HepG2 (cell line): ENCODE data around the gene ATRX. TPM values are rescaled to one million over a fixed set of nuclear protein-coding genes. Genes with fewer than 3 reads are reported as not detected.

Experiments
- ATAC-seq: fragments of 200-7000 bp; cut with Tn5 transposase; 3 replicates; pipeline ENCODE4 v1.9.1; 2020; ENCODE audit warnings: mild to moderate bottlenecking, moderate library complexity
- BruUV-seq: library from RNA; stranded (reverse); fragments of 400-500 nt; replicated peaks from 2 replicates; lab custom pipeline; 2021; lab: Mats Ljungman, UMichigan
- CTCF ChIA-PET: fragments of 300-600 bp; formaldehyde crosslinking; extraction: SDS; loops from one replicate; lab custom pipeline; 2021; ENCODE audit warnings: low total read pairs, inconsistent platforms, low intra/inter-chr PET ratio; lab: Yijun Ruan, JAX
- POLR2A ChIA-PET: fragments of 350-600 bp; sonication (Branson Sonifier 250); formaldehyde crosslinking; loops from one replicate; lab custom pipeline; 2020; ENCODE audit warnings: antibody characterized with exemption, inconsistent platforms; lab: Yijun Ruan, JAX
- DNase-seq: peaks from one replicate; pipeline ENCODE4 v3.0.0-alpha.2; 2015; ENCODE audit warnings: low spot score
- FAIRE-seq: peaks from 3 replicates; lab custom pipeline; 2011; peaks lifted over from hg19 to GRCh38; lab: Jason Lieb, UNC
- H2AFZ ChIP-seq: one replicate; pipeline ENCODE4 v1.6.1; 2011; ENCODE audit warnings: low read length, inconsistent platforms
- H3K27ac ChIP-seq: fragments of 300-600 bp; 3 replicates; pipeline ENCODE4 v1.8.0; 2011; ENCODE audit warnings: mixed run types, mild to moderate bottlenecking, mixed read lengths, low read length, inconsistent platforms; ENCODE audit not compliant: insufficient read depth; ENCODE audit errors: extremely low read length
- H3K27me3 ChIP-seq, 2 experiments: fragments of 200-600 bp in 1 of 2; 2 replicates in 1 of 2; 3 replicates in 1 of 2; pipeline versions ENCODE4 v1.6.0 to v1.8.0; 2011; ENCODE audit warnings: low read length in 2 of 2, mild to moderate bottlenecking in 2 of 2, moderate library complexity in 2 of 2, inconsistent platforms in 1 of 2; ENCODE audit not compliant: insufficient read depth in 2 of 2, control insufficient read depth in 1 of 2
- H3K36me3 ChIP-seq, 2 experiments: fragments of 200-600 bp in 1 of 2; replicated peaks in 1 of 2; 2 replicates in 1 of 2; 3 replicates in 1 of 2; pipeline versions ENCODE4 v1.5.1 to v1.8.0; 2011; ENCODE audit warnings: low read length in 2 of 2, inconsistent platforms in 1 of 2; ENCODE audit not compliant: insufficient read depth in 2 of 2, control insufficient read depth in 1 of 2
- H3K4me1 ChIP-seq: 2 replicates; pipeline ENCODE4 v1.5.1; 2012; ENCODE audit warnings: low read length, inconsistent platforms; ENCODE audit not compliant: insufficient read depth
- H3K4me2 ChIP-seq: 2 replicates; pipeline ENCODE4 v1.6.0; 2011; ENCODE audit warnings: low read depth, low read length, inconsistent platforms
- H3K4me3 ChIP-seq, 3 experiments: fragments of 200-600 bp in 1 of 3; sonication (generic), shearing (Covaris generic) in 1 of 3; replicated peaks in 1 of 3; 2 replicates each; pipeline ENCODE4 v1.5.1; 2011 to 2016; ENCODE audit warnings: low read length in 3 of 3, inconsistent platforms in 2 of 3, low read depth in 2 of 3, mild to moderate bottlenecking in 2 of 3, control low read depth in 1 of 3, mixed read lengths in 1 of 3; ENCODE audit not compliant: insufficient read depth in 1 of 3
- H3K79me2 ChIP-seq: one replicate; pipeline ENCODE4 v1.6.1; 2011; ENCODE audit warnings: low read length, inconsistent platforms; ENCODE audit not compliant: insufficient read depth
- H3K9ac ChIP-seq: 2 replicates; pipeline ENCODE4 v1.6.0; 2011; ENCODE audit warnings: mild to moderate bottlenecking, low read depth, low read length, inconsistent platforms; ENCODE audit not compliant: insufficient read depth
- H3K9me3 ChIP-seq: 2 replicates; pipeline ENCODE4 v1.5.1; 2012; ENCODE audit warnings: mild to moderate bottlenecking, low read length
- H4K20me1 ChIP-seq: 2 replicates; pipeline ENCODE4 v1.6.0; 2011; ENCODE audit warnings: inconsistent platforms, mild to moderate bottlenecking, low read length, moderate library complexity; ENCODE audit not compliant: insufficient read depth
- ATF7 ChIP-seq, 2 experiments: fragments of 450-650 bp in 1 of 2; sonication (generic) in 1 of 2; formaldehyde crosslinking in 1 of 2; IDR thresholded peaks; 2 replicates each; pipeline versions ENCODE4 v1.4.0 to v1.6.1; 2016 to 2020; ENCODE audit warnings: antibody characterized with exemption in 1 of 2, mild to moderate bottlenecking in 1 of 2, missing genetic modification reagents in 1 of 2
- FOXK2 ChIP-seq: fragments of 450-650 bp; IDR thresholded peaks from 2 replicates; pipeline ENCODE4 v1.6.1; 2016
- NCOA5 ChIP-seq: sonication (generic); formaldehyde crosslinking; IDR thresholded peaks from 2 replicates; pipeline ENCODE4 v1.4.0; 2020; ENCODE audit warnings: missing genetic modification reagents
- PCBP2 ChIP-seq: fragments of 200-400 bp; formaldehyde crosslinking; optimal IDR thresholded peaks from 2 replicates; pipeline ENCODE3; 2018; ENCODE audit warnings: low read length, low read depth; ENCODE audit not compliant: poor library complexity, severe bottlenecking
- RARG ChIP-seq: sonication (generic); formaldehyde crosslinking; IDR thresholded peaks from 2 replicates; pipeline ENCODE4 v1.4.0; 2020; ENCODE audit warnings: low read depth, mild to moderate bottlenecking, missing genetic modification reagents
- RFXANK ChIP-seq: IDR thresholded peaks from 2 replicates; pipeline ENCODE4 v1.6.1; 2016
- SAP130 ChIP-seq: IDR thresholded peaks from 2 replicates; pipeline ENCODE4 v1.6.1; 2016; ENCODE audit warnings: low read depth
- TMF1 ChIP-seq: sonication (generic); formaldehyde crosslinking; IDR thresholded peaks from 2 replicates; pipeline ENCODE4 v1.8.1; 2022; ENCODE audit warnings: low read depth, missing genetic modification reagents
- TOPORS ChIP-seq: sonication (generic); formaldehyde crosslinking; IDR thresholded peaks from 2 replicates; pipeline ENCODE4 v1.8.0; 2023; ENCODE audit warnings: mild to moderate bottlenecking, missing genetic modification reagents
- ZFP1 ChIP-seq: IDR thresholded peaks from 2 replicates; pipeline ENCODE4 v1.6.1; 2016
- ZNF136 ChIP-seq: sonication (generic); formaldehyde crosslinking; IDR thresholded peaks from 2 replicates; pipeline ENCODE4 v1.8.1; 2022; ENCODE audit warnings: low read depth, mild to moderate bottlenecking, moderate library complexity, missing genetic modification reagents
- ZNF17 ChIP-seq: sonication (generic); formaldehyde crosslinking; IDR thresholded peaks from 2 replicates; pipeline ENCODE4 v1.5.0; 2020; ENCODE audit warnings: mild to moderate bottlenecking, missing genetic modification reagents
- ZNF235 ChIP-seq: sonication (generic); formaldehyde crosslinking; IDR thresholded peaks from 2 replicates; pipeline ENCODE4 v1.8.1; 2023; ENCODE audit warnings: mild to moderate bottlenecking, missing genetic modification reagents, borderline replicate concordance
- ZNF7 ChIP-seq: IDR thresholded peaks from 2 replicates; pipeline ENCODE4 v1.6.1; 2016; ENCODE audit warnings: missing biosample characterization, missing genetic modification reagents
- ZNF83 ChIP-seq: sonication (generic); formaldehyde crosslinking; IDR thresholded peaks from 2 replicates; pipeline ENCODE4 v1.4.0; 2020; ENCODE audit warnings: missing genetic modification reagents, mild to moderate bottlenecking, borderline replicate concordance
- ZNF841 ChIP-seq: sonication (generic); formaldehyde crosslinking; IDR thresholded peaks from 2 replicates; pipeline ENCODE4 v1.8.1; 2023; ENCODE audit warnings: missing genetic modification reagents, borderline replicate concordance
- WGBS: methylation state at CpG from one replicate; pipeline ENCODE4 v1.1.6; 2017; ENCODE audit warnings: low lambda C conversion rate; 5-methylcytosine and 5-hydroxymethylcytosine counted together
- in situ Hi-C: cut with HindIII; loops from 2 replicates; pipeline ENCODE4 v1.10.0; 2017; ENCODE audit warnings: low pct_unique_long_range_greater_than_20kb; ENCODE audit not compliant: extremely low pct_ligation_motif_present
- intact Hi-C: fragments of 100-400 bp; cut with micrococcal nuclease; formaldehyde crosslinking; loops from one replicate; pipeline ENCODE4 v1.10.0; 2022; ENCODE audit not compliant: unreplicated experiment
- polyA plus RNA-seq, 8 experiments: library from polyadenylated mRNA; depleted of rRNA in 3 of 8; stranded (reverse) in 7 of 8; unstranded in 1 of 8; fragments of >200 nt; fragmentation: Illumina TruSeq in 4 of 8; extraction: Trizol in 4 of 8; gene quantifications; 2 replicates each; pipeline versions ENCODE4 v1.2.1 to v1.2.3, GENCODE V29; 2011 to 2016; ENCODE audit warnings: low read depth in 4 of 8, missing spikeins in 1 of 8, mixed read lengths in 1 of 8; ENCODE audit not compliant: insufficient read depth in 1 of 8
- total RNA-seq, 5 experiments: library from RNA; depleted of rRNA; stranded (reverse); fragments of >200 nt; fragmentation: Illumina TruSeq; extraction: Trizol; gene quantifications; 2 replicates each; pipeline ENCODE4 v1.2.3, GENCODE V29; 2016; ENCODE audit warnings: low read depth in 1 of 5
- TF ChIP-seq, protein P1 (sequence below): sonication (generic); formaldehyde crosslinking; IDR thresholded peaks from 2 replicates; pipeline ENCODE4 v1.5.0; 2020; ENCODE audit warnings: missing genetic modification reagents
- TF ChIP-seq, protein P2 (sequence below): sonication (generic); formaldehyde crosslinking; IDR thresholded peaks from 2 replicates; pipeline ENCODE4 v1.4.0; 2020; ENCODE audit warnings: mild to moderate bottlenecking, low read depth, missing genetic modification reagents

The ATRX gene
- total and polyA plus RNA-seq, 2 of the 13 experiments (the other 11 are each of a cell fraction or from before 2014, with no cell fraction given), result 26.1 to 44.5 TPM

DNA sequence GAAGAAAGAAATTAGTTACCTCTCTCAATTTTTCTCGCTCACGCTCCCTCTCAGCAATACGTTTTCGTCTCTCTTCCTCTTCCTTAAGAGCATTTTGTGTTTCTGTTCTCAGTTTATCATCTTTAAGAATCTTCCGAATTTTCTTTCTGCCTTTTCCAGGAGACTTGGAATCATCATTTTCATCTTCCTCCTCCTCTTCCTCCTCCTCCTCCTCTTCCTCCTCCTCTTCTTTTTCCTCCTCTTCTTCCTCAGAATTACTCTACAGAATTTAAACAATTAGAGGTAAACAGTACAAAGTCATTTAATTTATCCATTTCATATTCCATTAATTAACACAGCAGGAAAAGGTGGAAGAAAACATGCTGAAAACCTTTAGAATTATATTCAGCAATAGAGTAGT lies 133.9 kb downstream of the ATRX start (continued):
- TF ChIP-seq SAP130 (no peak), RFXANK (no peak)

DNA sequence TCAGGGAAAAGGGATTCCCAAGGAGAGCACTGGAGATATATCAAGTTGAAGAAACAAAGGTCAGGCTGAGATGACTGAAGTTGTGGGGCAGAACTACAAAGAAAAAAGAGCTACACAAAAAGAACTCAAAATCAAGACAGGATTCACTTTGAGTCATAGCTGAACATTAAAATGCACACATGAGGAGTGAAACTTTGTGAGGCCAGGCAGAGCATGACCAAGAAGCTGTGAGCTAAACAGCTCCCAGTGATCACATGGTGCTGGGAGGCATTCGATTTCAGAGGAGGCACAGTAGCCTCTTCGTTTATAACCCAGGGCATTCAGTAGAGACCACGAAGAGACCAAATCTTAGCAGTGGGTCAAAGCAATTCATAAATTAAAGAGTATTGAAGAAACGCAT lies 145.3 kb downstream of the ATRX start:
- no TSS peak for BruUV-seq
- CTCF ChIA-PET, result no interaction called here
- no peak for ATAC-seq
- Histone ChIP-seq H4K20me1 (no peaks in the 10 kb centered on the region), H3K9me3 (no peaks in the 10 kb centered on the region), H3K36me3 (peaks cover 0 to 14% of the 10 kb centered on the region in 2 experiments; a peak in 3 of 5 replicates), H2AFZ (no peak overlapping the region), H3K4me3 (no peak overlapping the region), H3K9ac (no peak overlapping the region), H3K79me2 (no peaks in the 10 kb centered on the region), H3K4me2 (no peak overlapping the region), H3K4me1 (no peaks in the 10 kb centered on the region), H3K27me3 (no peaks in the 10 kb centered on the region), H3K27ac (no peak overlapping the region)
- 100% methylated on average over 4 of the region's 4 CpGs for WGBS
- no peak for TF ChIP-seq ZNF17 (CRISPR knock-in tag)
- FAIRE-seq, result no peak
- POLR2A ChIA-PET, result no interaction called here
- intact Hi-C loops (no loop called here), in situ Hi-C loops (no loop called here)
- no peak for DNase-seq

DNA sequence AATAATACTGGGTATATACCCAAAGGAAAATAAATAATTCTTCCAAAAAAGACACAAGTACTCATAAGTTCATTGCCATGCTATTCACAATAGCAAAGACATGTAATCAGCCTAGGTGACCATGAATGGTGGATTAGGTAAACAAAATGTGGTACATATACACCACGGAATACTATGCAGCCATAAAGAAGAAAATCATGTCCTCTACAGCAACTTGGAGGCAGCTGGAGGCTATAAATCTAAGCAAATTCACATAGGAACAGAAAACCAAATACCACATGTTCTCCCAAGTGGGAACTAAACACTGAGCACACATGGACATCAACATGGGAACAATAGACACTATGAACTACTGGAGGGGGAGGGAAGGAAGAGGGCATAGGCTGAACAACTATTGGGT lies 146.2 kb downstream of the ATRX start:
- ChIA-PET CTCF (no interaction called here), POLR2A (no interaction called here)
- H3K4me3 ChIP-seq, result no peak overlapping the region
- in situ Hi-C loops (no loop called here), intact Hi-C loops (no loop called here)
- H3K4me1 ChIP-seq, result no peaks in the 10 kb centered on the region
- H3K27ac ChIP-seq, result no peak overlapping the region
- no peaks in the 10 kb centered on the region for H3K9me3 ChIP-seq
- DNase-seq (no peak), ATAC-seq (no peak), FAIRE-seq (no peak)
- no TSS peak for BruUV-seq
- WGBS, result 94% methylated on average over 1 of the region's 1 CpG
- H2AFZ ChIP-seq, result no peak overlapping the region
- no peaks in the 10 kb centered on the region for H3K27me3 ChIP-seq
- H3K36me3 ChIP-seq, result peaks cover 0 to 7% of the 10 kb centered on the region in 2 experiments; a peak in 2 of 5 replicates
- H3K4me2 ChIP-seq, result no peak overlapping the region
- H4K20me1 ChIP-seq, result no peaks in the 10 kb centered on the region
- no peaks in the 10 kb centered on the region for H3K79me2 ChIP-seq
- no peak overlapping the region for H3K9ac ChIP-seq
- no peak for TF ChIP-seq RARG (CRISPR knock-in tag)
- no peak for TF ChIP-seq PCBP2
- no peak for TF ChIP-seq ZNF841 (CRISPR knock-in tag)
- no peak for TF ChIP-seq ATF7 (IDR thresholded peaks at IDR 0.05)
- no peak for TF ChIP-seq ATF7 (CRISPR knock-in tag; IDR thresholded peaks at IDR 0.05)
- TF ChIP-seq NCOA5 (CRISPR knock-in tag), result no peak
- no peak for TF ChIP-seq TMF1 (CRISPR knock-in tag)
- no peak for TF ChIP-seq ZNF83
- no peak for TF ChIP-seq ZNF136
- no peak for TF ChIP-seq ZFP1
- no peak for TF ChIP-seq TOPORS (CRISPR knock-in tag)
- TF ChIP-seq, protein P1, sequence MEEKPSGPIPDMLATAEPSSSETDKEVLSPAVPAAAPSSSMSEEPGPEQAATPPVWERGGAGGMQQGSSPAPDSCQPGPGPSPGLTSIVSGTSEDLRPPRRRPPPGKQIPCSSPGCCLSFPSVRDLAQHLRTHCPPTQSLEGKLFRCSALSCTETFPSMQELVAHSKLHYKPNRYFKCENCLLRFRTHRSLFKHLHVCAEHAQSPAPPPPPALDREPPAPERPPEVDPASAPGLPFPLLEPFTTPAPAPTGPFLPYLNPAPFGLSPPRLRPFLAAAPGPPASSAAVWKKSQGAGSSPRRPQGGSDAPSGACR (CRISPR knock-in tag), result no peak
- no peak for TF ChIP-seq ZNF7 (CRISPR knock-in tag)
- TF ChIP-seq ZNF235 (CRISPR knock-in tag), result no peak
- TF ChIP-seq, protein P2, sequence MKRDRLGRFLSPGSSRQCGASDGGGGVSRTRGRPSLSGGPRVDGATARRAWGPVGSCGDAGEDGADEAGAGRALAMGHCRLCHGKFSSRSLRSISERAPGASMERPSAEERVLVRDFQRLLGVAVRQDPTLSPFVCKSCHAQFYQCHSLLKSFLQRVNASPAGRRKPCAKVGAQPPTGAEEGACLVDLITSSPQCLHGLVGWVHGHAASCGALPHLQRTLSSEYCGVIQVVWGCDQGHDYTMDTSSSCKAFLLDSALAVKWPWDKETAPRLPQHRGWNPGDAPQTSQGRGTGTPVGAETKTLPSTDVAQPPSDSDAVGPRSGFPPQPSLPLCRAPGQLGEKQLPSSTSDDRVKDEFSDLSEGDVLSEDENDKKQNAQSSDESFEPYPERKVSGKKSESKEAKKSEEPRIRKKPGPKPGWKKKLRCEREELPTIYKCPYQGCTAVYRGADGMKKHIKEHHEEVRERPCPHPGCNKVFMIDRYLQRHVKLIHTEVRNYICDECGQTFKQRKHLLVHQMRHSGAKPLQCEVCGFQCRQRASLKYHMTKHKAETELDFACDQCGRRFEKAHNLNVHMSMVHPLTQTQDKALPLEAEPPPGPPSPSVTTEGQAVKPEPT (CRISPR knock-in tag), result no peak
- no peak for TF ChIP-seq FOXK2
